Astrocyte (in vitro differentiated cells and primary cell): Measurements from ENCODE around the gene EVI5L. TPM values are rescaled to one million over a fixed set of nuclear protein-coding genes. Genes with fewer than 3 reads are reported as not detected.

Experiments used
- DNase-seq: peaks from one replicate; pipeline ENCODE4 v3.0.0-alpha.2; 2010; ENCODE audit warnings: low read depth
- FAIRE-seq: peaks from 2 replicates; lab custom pipeline; 2011; peaks lifted over from hg19 to GRCh38; lab: Jason Lieb, UNC
- H2AFZ ChIP-seq: 2 replicates; pipeline ENCODE4 v1.6.0; 2012; ENCODE audit warnings: low read depth, low read length, inconsistent platforms
- H3K27ac ChIP-seq: 2 replicates; pipeline ENCODE4 v1.5.1; 2011; ENCODE audit warnings: low read depth, low read length, inconsistent platforms
- H3K27me3 ChIP-seq: 2 replicates; pipeline ENCODE4 v1.6.0; 2011; ENCODE audit warnings: low read length, inconsistent platforms; ENCODE audit not compliant: insufficient read depth
- H3K36me3 ChIP-seq: 2 replicates; pipeline ENCODE4 v1.5.1; 2011; ENCODE audit warnings: low read length, inconsistent platforms; ENCODE audit not compliant: insufficient read depth
- H3K4me1 ChIP-seq: 2 replicates; pipeline ENCODE4 v1.5.1; 2011; ENCODE audit warnings: low read length, inconsistent platforms; ENCODE audit not compliant: insufficient read depth
- H3K4me2 ChIP-seq: 2 replicates; pipeline ENCODE4 v1.6.0; 2012; ENCODE audit warnings: low read length, inconsistent platforms
- H3K4me3 ChIP-seq: 2 replicates; pipeline ENCODE4 v1.5.1; 2011; ENCODE audit warnings: low read depth, mild to moderate bottlenecking, low read length, inconsistent platforms; ENCODE audit not compliant: insufficient read depth
- H3K79me2 ChIP-seq: 2 replicates; pipeline ENCODE4 v1.6.0; 2012; ENCODE audit warnings: mild to moderate bottlenecking, low read length, inconsistent platforms; ENCODE audit not compliant: insufficient read depth
- H3K9ac ChIP-seq: 2 replicates; pipeline ENCODE4 v1.6.0; 2012; ENCODE audit warnings: mild to moderate bottlenecking, low read length, inconsistent platforms
- H3K9me3 ChIP-seq: 2 replicates; pipeline ENCODE4 v1.5.1; 2012; ENCODE audit warnings: low read depth, mild to moderate bottlenecking, low read length, inconsistent platforms; ENCODE audit not compliant: insufficient read depth
- H4K20me1 ChIP-seq: 2 replicates; pipeline ENCODE4 v1.6.0; 2012; ENCODE audit warnings: low read length, inconsistent platforms; ENCODE audit not compliant: insufficient read depth
- H3K27ac Mint-ChIP-seq: one replicate; pipeline ENCODE4 v1.8.0; 2021; ENCODE audit warnings: mild to moderate bottlenecking, mixed read lengths; ENCODE audit not compliant: unreplicated experiment
- H3K27me3 Mint-ChIP-seq: one replicate; pipeline ENCODE4 v1.8.0; 2021; ENCODE audit warnings: low read depth, mixed read lengths; ENCODE audit not compliant: unreplicated experiment
- H3K36me3 Mint-ChIP-seq: one replicate; pipeline ENCODE4 v1.8.0; 2021; ENCODE audit warnings: low read depth, mixed read lengths; ENCODE audit not compliant: unreplicated experiment
- H3K4me1 Mint-ChIP-seq: one replicate; pipeline ENCODE4 v1.8.0; 2021; ENCODE audit warnings: low read depth, mixed read lengths; ENCODE audit not compliant: unreplicated experiment
- H3K4me3 Mint-ChIP-seq: one replicate; pipeline ENCODE4 v1.8.0; 2021; ENCODE audit warnings: mild to moderate bottlenecking, moderate library complexity, mixed read lengths; ENCODE audit not compliant: unreplicated experiment
- H3K9me3 Mint-ChIP-seq: one replicate; pipeline ENCODE4 v1.8.0; 2021; ENCODE audit warnings: mild to moderate bottlenecking, mixed read lengths; ENCODE audit not compliant: unreplicated experiment
- CTCF ChIP-seq: IDR thresholded peaks from 2 replicates; pipeline ENCODE4 v1.5.1; 2011; ENCODE audit warnings: low read depth, mild to moderate bottlenecking, inconsistent platforms, low read length, moderate library complexity; ENCODE audit not compliant: insufficient read depth
- EZH2 ChIP-seq: IDR thresholded peaks from 2 replicates; pipeline ENCODE4 v1.6.1; 2012; ENCODE audit warnings: mild to moderate bottlenecking, low read length, inconsistent platforms; ENCODE audit not compliant: insufficient read depth
- total RNA-seq: library from RNA; stranded (reverse); gene quantifications from 2 replicates; pipeline ENCODE4 v1.2.1, GENCODE V29; 2021

The EVI5L gene
- total RNA-seq, 1 donor from 2014 or later, result 22.1 TPM

- H3K4me3 Mint-ChIP-seq, result no peak overlapping the region
- no peak overlapping the region for H3K27ac Mint-ChIP-seq
- Histone ChIP-seq H3K36me3 (no peaks in the 10 kb centered on the region), H3K4me1 (peaks cover 14% of the 10 kb centered on the region), H3K9ac (no peak overlapping the region), H3K9me3 (no peaks in the 10 kb centered on the region), H3K79me2 (peaks cover 6% of the 10 kb centered on the region), H3K4me3 (no peak overlapping the region), H3K27ac (no peak overlapping the region), H3K27me3 (peaks cover 18% of the 10 kb centered on the region), H3K4me2 (no peak overlapping the region), H4K20me1 (peaks cover 25% of the 10 kb centered on the region), H2AFZ (no peak overlapping the region)
- no peaks in the 10 kb centered on the region for H3K4me1 Mint-ChIP-seq
- TF ChIP-seq CTCF, result no peak
- FAIRE-seq, result no peak
- DNase-seq, result no peak
- H3K9me3 Mint-ChIP-seq, result no peaks in the 10 kb centered on the region
- peaks cover 13% of the 10 kb centered on the region for H3K27me3 Mint-ChIP-seq
- peaks cover 3% of the 10 kb centered on the region for H3K36me3 Mint-ChIP-seq
These were observed 82.9 kb downstream of the EVI5L start for GRCh38 chr19:7912697-7913564.

GRCh38 chr19:7913652-7914051 is 83.6 kb downstream of the EVI5L start:
- no peak overlapping the region for H3K27ac Mint-ChIP-seq
- no peaks in the 10 kb centered on the region for H3K9me3 Mint-ChIP-seq
- peaks cover 18% of the 10 kb centered on the region for H4K20me1 ChIP-seq
- H2AFZ ChIP-seq, result no peak overlapping the region
- no peak overlapping the region for H3K4me2 ChIP-seq
- H3K27me3 ChIP-seq, result peaks cover 22% of the 10 kb centered on the region
- no peak overlapping the region for H3K27ac ChIP-seq
- FAIRE-seq, result no peak
- no peak for DNase-seq
- no peak overlapping the region for H3K4me3 Mint-ChIP-seq
- H3K4me1 Mint-ChIP-seq, result no peaks in the 10 kb centered on the region
- H3K4me1 ChIP-seq, result peaks cover 14% of the 10 kb centered on the region
- H3K9ac ChIP-seq, result no peak overlapping the region
- H3K27me3 Mint-ChIP-seq, result peaks cover 13% of the 10 kb centered on the region
- no peaks in the 10 kb centered on the region for H3K79me2 ChIP-seq
- no peaks in the 10 kb centered on the region for H3K9me3 ChIP-seq
- TF ChIP-seq CTCF (no peak), EZH2 (no peak)
- H3K36me3 Mint-ChIP-seq, result peaks cover 3% of the 10 kb centered on the region
- H3K36me3 ChIP-seq, result no peaks in the 10 kb centered on the region
- no peak overlapping the region for H3K4me3 ChIP-seq

- H3K27me3 Mint-ChIP-seq, result peaks cover 13% of the 10 kb centered on the region
- H3K36me3 Mint-ChIP-seq, result peaks cover 3% of the 10 kb centered on the region
- no peak overlapping the region for H3K27ac Mint-ChIP-seq
- Histone ChIP-seq H3K4me2 (no peak overlapping the region), H2AFZ (no peak overlapping the region), H4K20me1 (peaks cover 13% of the 10 kb centered on the region), H3K27ac (no peak overlapping the region), H3K4me1 (peaks cover 14% of the 10 kb centered on the region), H3K9me3 (no peaks in the 10 kb centered on the region), H3K27me3 (peaks cover 22% of the 10 kb centered on the region), H3K9ac (no peak overlapping the region), H3K36me3 (no peaks in the 10 kb centered on the region), H3K4me3 (no peak overlapping the region), H3K79me2 (no peaks in the 10 kb centered on the region)
- H3K4me1 Mint-ChIP-seq, result no peaks in the 10 kb centered on the region
- no peaks in the 10 kb centered on the region for H3K9me3 Mint-ChIP-seq
- FAIRE-seq (no peak), DNase-seq (no peak)
- H3K4me3 Mint-ChIP-seq, result no peak overlapping the region
- TF ChIP-seq CTCF, result no peak
- TF ChIP-seq EZH2, result no peak
These were observed 84.1 kb downstream of the EVI5L start for GRCh38 chr19:7914099-7914498.
